K562 (cell line): ENCODE data around the gene RPS10. TPM values are rescaled to one million over a fixed set of nuclear protein-coding genes. Genes with fewer than 3 reads are reported as not detected.

Source experiments
- AFF1 ChIP-seq, 2 experiments: fragments of 450-650 bp; IDR thresholded peaks; 2 replicates each; pipeline ENCODE4 v1.6.1; 2018; ENCODE audit warnings: mild to moderate bottlenecking in 2 of 2, low read depth in 1 of 2; ENCODE audit not compliant: partially characterized antibody in 2 of 2
- COPS2 ChIP-seq: fragments of 450-650 bp; conservative IDR thresholded peaks from 2 replicates; pipeline ENCODE4 v1.6.1; 2016; ENCODE audit warnings: mild to moderate bottlenecking, moderate library complexity
- HIVEP1 ChIP-seq: fragments of 250-450 bp; sonication (Bioruptor Pico); IDR thresholded peaks from 2 replicates; pipeline ENCODE4 v1.4.0; 2020; ENCODE audit warnings: mild to moderate bottlenecking
- HLTF ChIP-seq: fragments of 450-650 bp; IDR thresholded peaks from 2 replicates; pipeline ENCODE4 v1.6.1; 2016
- KLF13 ChIP-seq: fragments of 450-650 bp; IDR thresholded peaks from 2 replicates; pipeline ENCODE4 v1.6.1; 2016; ENCODE audit warnings: missing genetic modification characterization, low read depth, mild to moderate bottlenecking, missing compliant biosample characterization, moderate library complexity, borderline replicate concordance
- NFYB ChIP-seq: IDR thresholded peaks from 2 replicates; pipeline ENCODE4 v1.6.1; 2011; ENCODE audit warnings: mild to moderate bottlenecking, moderate library complexity; ENCODE audit not compliant: insufficient read length; ENCODE audit errors: extremely low read depth
- NR2C2 ChIP-seq, 2 experiments: fragments of 200-800 bp in 1 of 2; sonication (Bioruptor generic) in 1 of 2; sonication (generic) in 1 of 2; formaldehyde crosslinking in 1 of 2; IDR thresholded peaks; 2 replicates each; pipeline versions ENCODE4 v1.6.1 to v1.8.0; 2016 to 2022; ENCODE audit warnings: mild to moderate bottlenecking in 1 of 2, missing compliant biosample characterization in 1 of 2, missing genetic modification characterization in 1 of 2, missing genetic modification reagents in 1 of 2
- RNF219 ChIP-seq: fragments of 250-450 bp; sonication (Bioruptor Pico); IDR thresholded peaks from 2 replicates; pipeline ENCODE4 v1.5.0; 2022; ENCODE audit warnings: mild to moderate bottlenecking
- ZNF124 ChIP-seq: sonication (generic); formaldehyde crosslinking; IDR thresholded peaks from 2 replicates; pipeline ENCODE4 v1.8.1; 2022; ENCODE audit warnings: missing genetic modification reagents
- ZNF3 ChIP-seq: fragments of 250-450 bp; sonication (Bioruptor Pico); IDR thresholded peaks from 2 replicates; pipeline ENCODE4 v1.5.0; 2021; ENCODE audit warnings: mild to moderate bottlenecking, moderate library complexity
- ZNF780A ChIP-seq: fragments of 250-450 bp; sonication (Bioruptor Pico); IDR thresholded peaks from 2 replicates; pipeline ENCODE4 v1.5.0; 2021; ENCODE audit warnings: mild to moderate bottlenecking
- ZNF830 ChIP-seq: fragments of 250-450 bp; sonication (Bioruptor Pico); IDR thresholded peaks from 2 replicates; pipeline ENCODE4 v1.5.0; 2021; ENCODE audit warnings: mild to moderate bottlenecking
- polyA plus RNA-seq, 8 experiments: library from polyadenylated mRNA; depleted of rRNA in 4 of 8; stranded (reverse) in 5 of 8; unstranded in 3 of 8; fragments of >200 nt; fragmentation: Nextera tagmentation in 2 of 8; fragmentation: Illumina TruSeq in 1 of 8; extraction: Ambion mirVana in 2 of 8; extraction: Trizol in 1 of 8; gene quantifications; 2 replicates each; pipeline versions ENCODE4 v1.2.1 to v1.2.3, GENCODE V29; 2011 to 2014; ENCODE audit warnings: inconsistent platforms in 1 of 8, missing spikeins in 1 of 8
- total RNA-seq, 7 experiments: library from RNA; depleted of rRNA in 6 of 7; stranded (reverse); fragments of >200 nt in 6 of 7; fragmentation: Illumina TruSeq in 2 of 7; extraction: Trizol in 2 of 7; gene quantifications; 2 replicates each; pipeline versions ENCODE4 v1.2.1 to v1.2.3, GENCODE V29; 2011 to 2021; ENCODE audit warnings: low replicate concordance in 1 of 7

The RPS10 gene
- total and polyA plus RNA-seq, 9 of the 15 experiments (the other 6 are each of a cell fraction or from before 2014, with no cell fraction given) = 2,680 to 5,251 (median 3,876) TPM

- no peak for TF ChIP-seq AFF1 (IDR thresholded peaks at IDR 0.05; ENCODE audit: low read depth in 1 of 2, partially characterized antibody in 2 of 2)
- TF ChIP-seq COPS2 = no peak
- no peak for TF ChIP-seq NR2C2 (CRISPR knock-in tag; IDR thresholded peaks at IDR 0.05)
- TF ChIP-seq NR2C2 (tag; IDR thresholded peaks at IDR 0.05) = no peak
- peak; percentile 41 for TF ChIP-seq NFYB
- peak; percentile 57; the same call in 1 of the 2 replicates for TF ChIP-seq HLTF
- TF ChIP-seq KLF13 (tag) = no peak
- TF ChIP-seq ZNF3 (CRISPR knock-in tag) = no peak
- no peak for TF ChIP-seq ZNF830 (CRISPR knock-in tag)
- TF ChIP-seq ZNF124 = no peak
- TF ChIP-seq HIVEP1 (CRISPR knock-in tag) = no peak
- no peak for TF ChIP-seq ZNF780A (CRISPR knock-in tag)
- TF ChIP-seq RNF219 = no peak
Measured at GRCh38 chr6:34436803-34437643, 11.2 kb upstream of the RPS10 start (continued).
